Osteocyte (in vitro differentiated cells): ENCODE data around the gene TECR. TPM values are rescaled to one million over a fixed set of nuclear protein-coding genes. Genes with fewer than 3 reads are reported as not detected.
"Not testable (repeated sequence)": the region's sequence is repeated elsewhere in the genome, so short reads cannot be mapped to it uniquely, and the experiment has no call there.

Experiments used
- DNase-seq: peaks from one replicate; pipeline ENCODE4 v3.0.0; 2021; ENCODE audit warnings: mixed read lengths; ENCODE audit not compliant: unreplicated experiment; ENCODE audit errors: extremely low spot score
- H3K27ac Mint-ChIP-seq: one replicate; pipeline ENCODE4 v1.8.0; 2021; ENCODE audit warnings: mild to moderate bottlenecking, mixed read lengths; ENCODE audit not compliant: unreplicated experiment
- H3K27me3 Mint-ChIP-seq: one replicate; pipeline ENCODE4 v1.8.0; 2021; ENCODE audit warnings: mixed read lengths; ENCODE audit not compliant: unreplicated experiment
- H3K36me3 Mint-ChIP-seq: one replicate; pipeline ENCODE4 v1.8.0; 2021; ENCODE audit warnings: mixed read lengths; ENCODE audit not compliant: unreplicated experiment
- H3K4me1 Mint-ChIP-seq: one replicate; pipeline ENCODE4 v1.8.0; 2021; ENCODE audit warnings: mixed read lengths; ENCODE audit not compliant: unreplicated experiment
- H3K4me3 Mint-ChIP-seq: one replicate; pipeline ENCODE4 v1.8.0; 2021; ENCODE audit warnings: mild to moderate bottlenecking, moderate library complexity, mixed read lengths; ENCODE audit not compliant: unreplicated experiment
- H3K9me3 Mint-ChIP-seq: one replicate; pipeline ENCODE4 v1.8.0; 2021; ENCODE audit warnings: mixed read lengths; ENCODE audit not compliant: unreplicated experiment
- CTCF ChIP-seq: fragments of 200-600 bp; sonication (generic); IDR thresholded peaks from 2 replicates; pipeline ENCODE4 v1.5.0; 2021; ENCODE audit warnings: antibody characterized with exemption, mild to moderate bottlenecking, moderate library complexity
- total RNA-seq: library from RNA; stranded (reverse); gene quantifications from 2 replicates; pipeline ENCODE4 v1.2.1, GENCODE V29; 2021

TECR gene
- total RNA-seq, 1 donor from 2014 or later = 136 TPM

DNA sequence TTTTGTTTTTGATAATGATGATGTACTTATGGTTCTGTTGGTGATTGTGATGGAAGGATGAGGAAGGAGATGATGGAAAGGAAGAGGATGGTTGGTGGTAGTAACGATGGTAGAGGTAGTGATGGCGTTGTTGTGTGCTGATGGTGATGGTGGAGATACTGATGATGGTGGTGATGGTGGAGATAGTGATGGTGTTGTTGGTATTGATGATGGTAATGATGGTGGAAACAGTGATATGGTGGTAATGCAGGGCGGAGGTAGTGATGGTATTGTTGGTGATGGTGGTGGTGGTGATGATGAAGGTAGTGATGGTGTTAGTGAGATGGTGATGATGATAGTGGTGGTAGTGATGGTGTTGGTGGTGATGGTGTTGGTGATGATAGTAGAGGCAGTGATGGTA, 66.2 kb downstream of the TECR start:
- no peaks in the 10 kb centered on the region for H3K4me1 Mint-ChIP-seq
- H3K27me3 Mint-ChIP-seq = no peaks in the 10 kb centered on the region
- H3K36me3 Mint-ChIP-seq = no peaks in the 10 kb centered on the region
- no peak for TF ChIP-seq CTCF
- H3K9me3 Mint-ChIP-seq = peaks cover 13% of the 10 kb centered on the region
- H3K4me3 Mint-ChIP-seq = no peak overlapping the region
- DNase-seq = no peak
- H3K27ac Mint-ChIP-seq = no peak overlapping the region

DNA sequence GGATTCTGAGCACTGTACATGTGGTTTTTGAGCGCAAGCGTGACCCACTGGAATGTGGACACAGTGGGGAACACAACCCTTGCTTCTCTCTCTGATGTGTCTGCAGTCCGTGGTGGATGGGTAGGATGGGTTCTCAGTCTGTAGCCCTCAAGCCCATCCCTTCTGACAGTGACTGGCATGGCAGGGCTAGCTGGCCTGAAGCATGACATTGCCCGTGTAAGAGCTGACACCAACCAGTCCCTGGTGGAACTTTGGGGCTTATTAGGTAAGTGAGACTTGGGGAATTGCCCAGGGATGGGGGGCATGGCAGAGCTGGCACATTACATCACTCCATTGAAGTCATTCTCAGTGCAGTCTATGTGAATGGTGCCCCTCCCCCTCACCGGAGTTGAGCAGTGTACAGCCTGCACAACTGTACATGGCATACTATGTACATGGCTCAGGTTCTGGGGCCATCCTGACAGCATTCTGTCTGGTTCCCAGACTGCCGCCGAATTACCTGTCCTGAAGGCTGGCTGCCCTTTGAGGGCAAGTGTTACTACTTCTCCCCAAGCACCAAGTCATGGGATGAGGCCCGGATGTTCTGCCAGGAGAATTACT, 70.3 kb downstream of the TECR start:
- no peak for TF ChIP-seq CTCF
- no peaks in the 10 kb centered on the region for H3K4me1 Mint-ChIP-seq
- H3K4me3 Mint-ChIP-seq = no peak overlapping the region
- H3K36me3 Mint-ChIP-seq = no peaks in the 10 kb centered on the region
- no peak for DNase-seq
- no peak overlapping the region for H3K27ac Mint-ChIP-seq
- peaks cover 10% of the 10 kb centered on the region for H3K9me3 Mint-ChIP-seq
- H3K27me3 Mint-ChIP-seq = no peaks in the 10 kb centered on the region

DNA sequence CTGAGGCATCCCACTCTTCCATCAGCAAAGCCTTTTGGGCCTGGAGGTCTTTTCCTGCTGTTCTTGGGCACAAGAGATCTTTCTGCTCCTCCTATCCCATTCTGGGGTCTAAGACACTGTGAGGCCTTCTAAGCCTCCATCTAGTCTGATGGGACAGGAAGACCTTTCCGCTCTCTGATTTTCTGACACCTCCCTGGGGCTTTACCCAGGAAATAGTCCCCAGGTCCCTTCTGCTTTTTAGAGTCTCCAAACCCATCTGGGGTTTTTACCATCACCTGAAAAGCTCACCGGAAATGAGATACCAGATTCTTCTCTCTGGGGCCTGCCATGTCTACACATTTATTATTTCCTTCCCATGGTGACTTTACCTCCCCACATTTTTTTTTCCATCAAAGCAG, 74.6 kb downstream of the TECR start:
- Mint-ChIP-seq H3K9me3 (no peaks in the 10 kb centered on the region), H3K4me3 (no peak overlapping the region), H3K27me3 (no peaks in the 10 kb centered on the region), H3K36me3 (no peaks in the 10 kb centered on the region), H3K27ac (no peak overlapping the region), H3K4me1 (no peaks in the 10 kb centered on the region)
- no peak for TF ChIP-seq CTCF
- DNase-seq = no peak

GRCh38 chr19:14606627-14607026, 77.2 kb downstream of the TECR start:
- no peaks in the 10 kb centered on the region for H3K36me3 Mint-ChIP-seq
- no peak for TF ChIP-seq CTCF
- H3K27me3 Mint-ChIP-seq = no peaks in the 10 kb centered on the region
- no peak overlapping the region for H3K4me3 Mint-ChIP-seq
- H3K4me1 Mint-ChIP-seq = no peaks in the 10 kb centered on the region
- H3K9me3 Mint-ChIP-seq = no peaks in the 10 kb centered on the region
- DNase-seq = no peak
- no peak overlapping the region for H3K27ac Mint-ChIP-seq

DNA sequence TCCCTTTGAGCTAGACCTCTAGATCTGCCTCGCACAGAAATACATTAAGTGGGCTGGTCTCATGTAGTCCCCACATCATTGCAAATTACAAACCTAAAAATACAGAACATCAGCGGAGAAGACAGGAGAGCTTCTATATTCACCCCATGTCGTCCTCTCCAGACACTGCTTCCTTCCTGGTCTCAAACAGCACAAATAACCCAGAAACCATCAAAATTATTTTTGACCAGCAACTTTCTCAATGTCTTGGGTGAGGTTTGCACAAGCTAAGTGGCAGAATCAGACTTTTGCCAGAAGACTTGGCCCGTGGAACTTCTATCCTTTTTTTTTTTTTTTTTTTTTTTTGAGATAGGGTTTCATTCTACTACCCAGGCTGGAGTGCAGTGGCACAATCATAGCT, 81.7 kb downstream of the TECR start:
- H3K9me3 Mint-ChIP-seq = peaks cover 1% of the 10 kb centered on the region
- TF ChIP-seq CTCF = no peak
- no peak overlapping the region for H3K4me3 Mint-ChIP-seq
- no peaks in the 10 kb centered on the region for H3K36me3 Mint-ChIP-seq
- no peak overlapping the region for H3K27ac Mint-ChIP-seq
- no peaks in the 10 kb centered on the region for H3K27me3 Mint-ChIP-seq
- no peaks in the 10 kb centered on the region for H3K4me1 Mint-ChIP-seq
- DNase-seq = no peak

DNA sequence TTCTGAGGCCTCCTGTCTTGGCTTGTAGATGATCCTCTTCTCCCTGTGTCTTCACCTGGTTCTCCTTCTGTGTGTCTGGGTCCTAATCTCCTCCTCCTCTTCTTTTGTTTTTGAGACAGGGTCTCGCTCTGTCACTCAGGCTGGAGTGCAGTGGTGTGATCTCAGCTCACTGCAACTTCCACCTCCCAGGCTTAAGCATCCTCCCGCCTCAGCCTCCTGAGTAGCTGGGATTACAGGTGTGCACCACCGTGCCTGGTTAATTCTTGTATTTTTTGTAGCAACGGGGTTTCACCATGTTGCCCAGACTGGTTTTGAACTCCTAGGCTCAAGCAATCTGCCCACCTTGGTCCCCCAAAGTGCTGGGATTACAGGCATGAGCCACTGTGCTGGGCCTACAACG, 82.8 kb downstream of the TECR start:
- not testable (repeated sequence) for H3K4me3 Mint-ChIP-seq, H3K27me3 Mint-ChIP-seq, H3K9me3 Mint-ChIP-seq, H3K4me1 Mint-ChIP-seq, DNase-seq, H3K27ac Mint-ChIP-seq, H3K36me3 Mint-ChIP-seq
